Measurements from ENCODE around the gene ZC3H12D.

Gene ZC3H12D

GRCh38 chr6:149403534-149403933 is 81.3 kb downstream of the ZC3H12D start:
- DNase-seq: no peak

DNA sequence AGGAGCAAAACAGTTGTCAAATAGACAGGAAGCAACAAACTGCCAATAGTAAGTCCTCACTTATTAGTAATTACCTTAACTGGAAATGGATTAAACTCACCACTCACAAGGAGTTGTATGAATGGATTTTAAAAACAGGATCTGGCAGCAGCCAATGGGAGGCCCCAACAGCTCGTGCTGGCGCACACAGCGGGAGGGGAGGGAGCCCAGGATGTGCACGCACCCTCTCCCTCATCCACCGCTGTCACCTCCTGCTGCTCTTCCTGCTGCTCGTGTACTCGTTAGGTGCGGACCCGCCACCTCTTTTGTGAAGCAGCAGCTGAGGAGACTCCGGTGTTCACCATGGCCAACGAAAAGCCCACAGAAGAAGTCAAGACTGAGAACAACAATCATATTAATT is 84.8 kb downstream of the ZC3H12D start, which contains the start of gene SUMO4:
Gene SUMO4, plus strand, starts transcription at position 213 of the 400 bp plus-strand sequence. Its CDS starts 130 bp downstream, at position 343.
- DNase-seq: no peak

GRCh38 chr6:149397384-149397783 is 87.4 kb downstream of the ZC3H12D start:
- DNase-seq: no peak

Measured in activated CD4-positive, alpha-beta T cell treated with anti-CD3 and anti-CD28 coated beads, Interleukin-2, Interleukin-6, amounts not matched to agents 100 ng/mL and 50 ng/mL, durations not matched to agents 16 hours and 8 hours (primary cell).